SK-N-SH (cell line): ENCODE results near the gene MPP3.

Experiments
- CTCF ChIP-seq: fragments of 200-600 bp; sonication (generic); IDR thresholded peaks from 2 replicates; pipeline ENCODE4 v1.6.1; 2017; ENCODE audit warnings: antibody characterized with exemption, mild to moderate bottlenecking, moderate library complexity
- MAX ChIP-seq: IDR thresholded peaks from 2 replicates; pipeline ENCODE4 v1.4.0; 2012; ENCODE audit warnings: low read depth

GRCh38 chr17:43758497-43759174 is 74.3 kb downstream of the MPP3 start, which contains the start of gene SOST:
- TF ChIP-seq MAX (no peak), CTCF (no peak)
